ENCODE measurements around the gene ADK. TPM values are rescaled to one million over a fixed set of nuclear protein-coding genes. Genes with fewer than 3 reads are reported as not detected.

The ADK gene
- total RNA-seq, 1 experiment from 2014 or later, result 26.8 TPM

GRCh38 chr10:74190494-74190893 is 39.5 kb downstream of the ADK start:
- no peak overlapping the region for H3K27ac ChIP-seq (ENCODE audit: insufficient read length, low read depth, low read length)
- no peak overlapping the region for H3K56ac ChIP-seq (ENCODE audit: insufficient read length, low read depth, low read length)
- peaks cover 0 to 3% (median 0%) of the 10 kb centered on the region in 3 experiments; a peak in 1 of 7 replicates for H3K36me3 Mint-ChIP-seq (ENCODE audit: insufficient read depth in 1 of 3, low read depth in 3 of 3)
- H3K23me2 ChIP-seq (ENCODE audit: insufficient read length, low read depth, low read length, poor library complexity, severe bottlenecking), result no peaks in the 10 kb centered on the region
- no peak overlapping the region for H3K18ac ChIP-seq (ENCODE audit: insufficient read length, low read depth, low read length)
- H3T11ph ChIP-seq (ENCODE audit: low read length), result no peak overlapping the region
- no peak overlapping the region for H2BK120ac ChIP-seq (ENCODE audit: low read depth, low read length, poor library complexity, severe bottlenecking)
- no peak overlapping the region for H4K91ac ChIP-seq (ENCODE audit: insufficient read length, low read depth, low read length)
- TF ChIP-seq CTCF (conservative IDR thresholded peaks at IDR 0.05), result no peak
- H2AK5ac ChIP-seq (ENCODE audit: insufficient read length, low read length), result no peak overlapping the region
- H3K14ac ChIP-seq (ENCODE audit: insufficient read depth, low read length), result no peak overlapping the region
- H3K27me3 ChIP-seq (ENCODE audit: insufficient read depth, low read length), result no peaks in the 10 kb centered on the region
- no peak overlapping the region for H3K4me3 Mint-ChIP-seq
- H3K27ac Mint-ChIP-seq, result peak overlapping the region; percentile 35 to 68 (median 68); a peak in 4 of 7 replicates
- H3K23ac ChIP-seq (ENCODE audit: insufficient read length, low read depth, low read length), result no peak overlapping the region
- H2AFZ ChIP-seq (ENCODE audit: low read length), result no peak overlapping the region
- no peak overlapping the region for H2BK12ac ChIP-seq (ENCODE audit: insufficient read length, low read depth, low read length)
- H3K9me3 Mint-ChIP-seq, result no peaks in the 10 kb centered on the region
- no peaks in the 10 kb centered on the region for H3K27me3 Mint-ChIP-seq (ENCODE audit: low read depth)
- no peak overlapping the region for H3K4ac ChIP-seq (ENCODE audit: low read depth, low read length)
- H3K4me1 Mint-ChIP-seq, result peaks cover 22 to 23% of the 10 kb centered on the region in 2 experiments
- H4K20me1 ChIP-seq (ENCODE audit: control insufficient read depth, insufficient read depth, insufficient read length), result no peaks in the 10 kb centered on the region
- H4K5ac ChIP-seq (ENCODE audit: insufficient read length, low read depth, low read length), result no peak overlapping the region
- H4K8ac ChIP-seq (replicated peaks; ENCODE audit: insufficient read length, low read depth, low read length), result no peak overlapping the region
- no peak for DNase-seq
- no peak overlapping the region for H3K9ac ChIP-seq (ENCODE audit: extremely low read depth, insufficient read length, low read length)
- no peaks in the 10 kb centered on the region; the same call in 1 of the 2 replicates for H3K79me2 ChIP-seq (ENCODE audit: insufficient read depth, low read length)
- no peak overlapping the region for H3K4me2 ChIP-seq (ENCODE audit: insufficient read depth, insufficient read length, low read length)
- peaks cover 3% of the 10 kb centered on the region for H3K79me1 ChIP-seq (ENCODE audit: insufficient read depth, low read depth, low read length, poor library complexity, severe bottlenecking)
- H2BK15ac ChIP-seq (ENCODE audit: low read depth, low read length), result no peak overlapping the region
- H2BK20ac ChIP-seq (ENCODE audit: low read depth, low read length, poor library complexity, severe bottlenecking), result no peak overlapping the region
- H3K9me3 ChIP-seq (ENCODE audit: control insufficient read depth, low read depth, low read length), result no peaks in the 10 kb centered on the region
- H3K4me1 ChIP-seq (ENCODE audit: insufficient read depth, low read length), result no peaks in the 10 kb centered on the region; the same call in 1 of the 2 replicates
- H2BK5ac ChIP-seq (ENCODE audit: insufficient read length, low read length), result no peak overlapping the region
